ENCODE results near the gene AGAP1. TPM values are rescaled to one million over a fixed set of nuclear protein-coding genes. Genes with fewer than 3 reads are reported as not detected.

The AGAP1 gene
- total RNA-seq, 2 donors from 2014 or later, result 32.8 to 34.7 TPM

DNA sequence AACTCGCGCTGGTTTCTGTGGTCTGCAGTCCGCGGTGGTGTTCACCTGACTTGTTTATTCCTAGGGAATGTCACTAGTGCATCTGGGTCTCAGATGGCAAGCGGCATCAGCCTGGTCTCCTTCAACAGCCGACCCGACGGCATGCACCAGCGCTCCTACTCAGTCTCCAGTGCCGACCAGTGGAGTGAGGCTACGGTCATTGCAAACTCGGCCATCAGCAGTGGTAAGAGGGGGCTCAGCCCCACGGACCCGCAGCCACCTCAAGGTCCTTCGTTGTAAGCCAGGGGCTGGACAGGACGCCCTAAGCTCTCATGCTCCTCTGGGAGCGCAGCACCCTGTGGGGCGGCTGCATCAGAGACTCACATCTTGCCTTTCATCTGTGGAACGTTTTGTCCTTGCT, 436.9 kb downstream of the AGAP1 start:
- Histone ChIP-seq H3K4me1 (ENCODE audit: control insufficient read depth, insufficient read depth, low read length) (no peaks in the 10 kb centered on the region), H3K27ac (ENCODE audit: low read depth, low read length) (no peak overlapping the region), H3K9me3 (ENCODE audit: control insufficient read depth, low read length) (peaks cover 2% of the 10 kb centered on the region), H3K36me3 (ENCODE audit: control insufficient read depth, insufficient read depth, low read length) (peaks cover 7% of the 10 kb centered on the region), H3K9ac (ENCODE audit: extremely low read depth, low read length, poor library complexity, severe bottlenecking) (no peak overlapping the region), H3K27me3 (ENCODE audit: control insufficient read depth, insufficient read depth, low read length, poor library complexity, severe bottlenecking) (no peaks in the 10 kb centered on the region), H3K4me3 (ENCODE audit: low read length) (no peak overlapping the region)
- 88 to 89% methylated on average over 16 to 19 of the region's 19 CpGs for WGBS, 2 experiments (ENCODE audit: insufficient coverage in 1 of 2, insufficient read length in 1 of 2)
- Mint-ChIP-seq H3K4me1 (peaks cover 2% of the 10 kb centered on the region), H3K9me3 (no peaks in the 10 kb centered on the region), H3K4me3 (no peak overlapping the region), H3K27me3 (ENCODE audit: insufficient read depth) (no peaks in the 10 kb centered on the region), H3K36me3 (ENCODE audit: low read depth) (peaks cover 2% of the 10 kb centered on the region), H3K27ac (no peak overlapping the region)
- TF ChIP-seq CTCF (conservative IDR thresholded peaks at IDR 0.05), result no peak
- DNase-seq, result peak; percentile 35

- no peak overlapping the region for H3K4me3 ChIP-seq (ENCODE audit: low read length)
- 96% methylated on average over 9 to 15 of the region's 15 CpGs for WGBS, 2 experiments (ENCODE audit: insufficient coverage in 1 of 2, insufficient read length in 1 of 2)
- H3K27ac ChIP-seq (ENCODE audit: low read depth, low read length), result no peak overlapping the region
- Mint-ChIP-seq H3K27me3 (ENCODE audit: insufficient read depth) (no peaks in the 10 kb centered on the region), H3K4me1 (no peaks in the 10 kb centered on the region), H3K27ac (no peak overlapping the region), H3K4me3 (no peak overlapping the region), H3K36me3 (ENCODE audit: low read depth) (peaks cover 10% of the 10 kb centered on the region), H3K9me3 (peaks cover 1% of the 10 kb centered on the region)
- H3K4me1 ChIP-seq (ENCODE audit: control insufficient read depth, insufficient read depth, low read length), result no peaks in the 10 kb centered on the region
- H3K9me3 ChIP-seq (ENCODE audit: control insufficient read depth, low read length), result peaks cover 11% of the 10 kb centered on the region
- peaks cover 10% of the 10 kb centered on the region for H3K36me3 ChIP-seq (ENCODE audit: control insufficient read depth, insufficient read depth, low read length)
- H3K9ac ChIP-seq (ENCODE audit: extremely low read depth, low read length, poor library complexity, severe bottlenecking), result no peak overlapping the region
- no peak for TF ChIP-seq CTCF (conservative IDR thresholded peaks at IDR 0.05)
- H3K27me3 ChIP-seq (ENCODE audit: control insufficient read depth, insufficient read depth, low read length, poor library complexity, severe bottlenecking), result no peaks in the 10 kb centered on the region
- DNase-seq, result peak; percentile 37
Observed at GRCh38 chr2:235931676-235932075, 437.8 kb downstream of the AGAP1 start.

DNA sequence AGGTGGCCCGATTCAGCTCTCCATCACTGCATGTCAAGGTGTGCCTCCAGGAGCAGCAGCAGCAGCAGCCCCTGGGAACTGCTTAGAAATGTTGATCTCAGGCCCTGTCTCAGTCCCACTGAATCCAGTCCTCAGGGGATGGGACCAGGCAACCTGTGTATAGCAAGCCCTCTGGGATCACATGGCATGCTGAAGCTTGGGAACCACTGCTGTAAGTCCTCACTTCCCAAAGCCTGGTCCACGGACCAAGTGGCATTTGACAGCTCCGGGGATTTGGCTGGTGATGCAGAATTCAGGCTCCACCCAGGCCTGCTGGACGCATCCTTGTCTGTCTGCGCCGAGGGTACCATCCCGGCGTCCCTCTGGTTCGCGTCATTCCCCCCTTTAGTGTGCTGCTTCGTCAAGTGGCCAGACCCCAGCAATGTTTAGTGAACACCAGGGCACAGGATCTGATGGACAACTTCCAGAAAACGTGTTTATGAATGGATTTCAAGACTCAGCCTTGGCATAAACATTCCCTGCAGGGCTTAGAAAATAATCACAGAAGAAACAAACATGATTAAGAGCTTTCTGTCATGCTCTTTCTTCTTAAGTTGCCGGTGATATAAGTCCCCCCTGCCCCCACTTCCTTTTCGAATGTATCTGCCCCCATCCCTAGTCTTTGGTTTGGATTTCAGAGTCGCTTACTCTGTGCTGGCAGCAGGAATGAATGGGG, 440.4 kb downstream of the AGAP1 start:
- WGBS, 2 experiments (ENCODE audit: insufficient coverage in 1 of 2, insufficient read length in 1 of 2), result 90 to 92% methylated on average over 11 to 15 of the region's 15 CpGs
- H3K9me3 Mint-ChIP-seq, result peaks cover 1% of the 10 kb centered on the region
- Histone ChIP-seq H3K27me3 (ENCODE audit: control insufficient read depth, insufficient read depth, low read length, poor library complexity, severe bottlenecking) (no peaks in the 10 kb centered on the region), H3K4me1 (ENCODE audit: control insufficient read depth, insufficient read depth, low read length) (no peaks in the 10 kb centered on the region), H3K27ac (ENCODE audit: low read depth, low read length) (peak overlapping the region; percentile 53), H3K9ac (ENCODE audit: extremely low read depth, low read length, poor library complexity, severe bottlenecking) (no peak overlapping the region), H3K4me3 (ENCODE audit: low read length) (no peak overlapping the region), H3K9me3 (ENCODE audit: control insufficient read depth, low read length) (peaks cover 11% of the 10 kb centered on the region), H3K36me3 (ENCODE audit: control insufficient read depth, insufficient read depth, low read length) (peaks cover 10% of the 10 kb centered on the region)
- H3K27ac Mint-ChIP-seq, result no peak overlapping the region
- H3K27me3 Mint-ChIP-seq (ENCODE audit: insufficient read depth), result no peaks in the 10 kb centered on the region
- no peak for TF ChIP-seq CTCF (conservative IDR thresholded peaks at IDR 0.05)
- H3K4me3 Mint-ChIP-seq, result no peak overlapping the region
- DNase-seq, result peak; percentile 40
- peaks cover 12% of the 10 kb centered on the region for H3K36me3 Mint-ChIP-seq (ENCODE audit: low read depth)
- no peaks in the 10 kb centered on the region for H3K4me1 Mint-ChIP-seq

All from endodermal cell (in vitro differentiated cells).